Choroid plexus epithelial cell (primary cell): ENCODE measurements around the gene RRM2.
"Not testable (repeated sequence)": the region's sequence is repeated elsewhere in the genome, so short reads cannot be mapped to it uniquely, and the experiment has no call there.

Experiments
- DNase-seq: peaks from one replicate; pipeline ENCODE4 v3.0.0-alpha.2; 2010; ENCODE audit warnings: low read depth
- H3K4me3 ChIP-seq: 2 replicates; pipeline ENCODE4 v1.5.1; 2011; ENCODE audit warnings: low read depth, mild to moderate bottlenecking, control low read depth, low read length, moderate library complexity
- TF ChIP-seq, protein P1 (sequence below): conservative IDR thresholded peaks from 2 replicates; pipeline ENCODE4 v1.5.1; 2011; ENCODE audit warnings: low read depth, mild to moderate bottlenecking, control low read depth, inconsistent platforms, low read length, moderate library complexity

RRM2 gene

DNA sequence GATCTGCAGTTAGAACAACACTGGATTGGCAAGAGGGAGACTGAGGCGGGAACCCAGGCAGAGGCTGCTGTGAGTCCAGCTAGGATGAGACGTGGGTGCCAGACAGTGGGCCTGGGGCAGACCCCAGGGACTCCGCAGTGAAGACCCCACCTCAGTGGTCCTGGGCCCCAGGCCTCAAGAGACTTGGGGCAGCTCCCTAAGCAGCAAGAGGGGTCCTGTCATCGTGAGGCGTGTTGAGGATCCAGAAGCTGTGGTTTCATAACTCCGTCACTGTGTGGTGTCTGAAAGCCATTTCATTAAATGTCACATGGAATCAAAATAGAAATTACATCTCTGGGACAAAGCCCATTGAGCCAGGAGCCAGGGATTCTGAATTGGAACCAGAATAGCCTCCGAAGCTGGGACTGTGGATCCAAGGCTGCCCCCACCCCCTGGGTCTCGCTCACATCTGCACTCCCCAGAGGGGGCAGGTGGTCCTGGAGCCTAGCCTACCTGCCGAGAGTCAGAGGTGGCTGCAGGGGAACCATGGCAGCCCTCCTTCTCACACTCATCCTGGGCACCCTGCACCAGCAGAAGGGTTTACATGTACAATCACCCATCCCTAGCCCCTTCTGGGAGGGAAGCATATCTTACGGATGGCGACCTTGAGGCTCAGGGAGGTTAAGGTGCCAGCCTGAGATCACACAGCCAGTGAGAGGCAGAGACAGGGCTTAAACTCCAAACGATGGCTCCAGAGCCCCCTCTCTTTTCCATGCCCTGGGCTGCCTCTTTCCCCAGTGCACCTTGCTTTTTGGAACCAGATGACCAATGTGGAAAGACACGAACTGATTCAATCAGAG is 23.2 kb downstream of the RRM2 start:
- no peak for DNase-seq
- H3K4me3 ChIP-seq, result no peak overlapping the region
- TF ChIP-seq, protein P1, sequence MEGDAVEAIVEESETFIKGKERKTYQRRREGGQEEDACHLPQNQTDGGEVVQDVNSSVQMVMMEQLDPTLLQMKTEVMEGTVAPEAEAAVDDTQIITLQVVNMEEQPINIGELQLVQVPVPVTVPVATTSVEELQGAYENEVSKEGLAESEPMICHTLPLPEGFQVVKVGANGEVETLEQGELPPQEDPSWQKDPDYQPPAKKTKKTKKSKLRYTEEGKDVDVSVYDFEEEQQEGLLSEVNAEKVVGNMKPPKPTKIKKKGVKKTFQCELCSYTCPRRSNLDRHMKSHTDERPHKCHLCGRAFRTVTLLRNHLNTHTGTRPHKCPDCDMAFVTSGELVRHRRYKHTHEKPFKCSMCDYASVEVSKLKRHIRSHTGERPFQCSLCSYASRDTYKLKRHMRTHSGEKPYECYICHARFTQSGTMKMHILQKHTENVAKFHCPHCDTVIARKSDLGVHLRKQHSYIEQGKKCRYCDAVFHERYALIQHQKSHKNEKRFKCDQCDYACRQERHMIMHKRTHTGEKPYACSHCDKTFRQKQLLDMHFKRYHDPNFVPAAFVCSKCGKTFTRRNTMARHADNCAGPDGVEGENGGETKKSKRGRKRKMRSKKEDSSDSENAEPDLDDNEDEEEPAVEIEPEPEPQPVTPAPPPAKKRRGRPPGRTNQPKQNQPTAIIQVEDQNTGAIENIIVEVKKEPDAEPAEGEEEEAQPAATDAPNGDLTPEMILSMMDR, result no peak

DNA sequence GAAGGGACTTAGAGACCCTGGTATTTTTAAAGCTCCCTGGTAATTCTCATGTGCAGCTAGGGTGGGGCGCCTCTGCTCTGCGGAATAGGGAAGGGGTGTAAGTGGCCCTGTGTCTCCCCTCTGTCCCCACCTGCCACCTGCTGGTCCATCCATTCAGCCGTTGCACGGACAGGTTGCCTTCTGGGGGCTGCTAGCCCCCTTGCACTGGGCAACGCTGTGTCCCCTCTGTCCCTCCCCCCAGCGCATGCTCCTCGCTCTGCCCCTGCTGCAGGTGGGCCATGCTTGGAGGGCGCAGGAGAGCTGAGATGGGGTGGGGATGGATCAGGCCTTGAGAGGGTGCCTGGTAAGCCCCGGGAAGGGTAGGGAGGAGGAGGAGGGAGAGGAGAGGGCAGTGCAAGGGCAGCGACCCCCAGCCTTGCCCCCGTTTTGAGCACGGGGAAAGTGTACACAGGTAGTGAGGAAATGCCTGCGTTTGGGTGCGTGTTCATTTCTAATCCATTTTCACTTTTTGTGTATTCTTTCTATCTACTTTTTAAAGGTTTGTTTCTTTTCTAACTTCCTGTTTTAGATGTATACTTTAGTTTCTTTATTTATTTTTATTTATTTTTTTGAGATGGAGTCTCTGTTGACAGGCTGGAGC is 23.9 kb downstream of the RRM2 start:
- DNase-seq, result no peak
- TF ChIP-seq, protein P1, result no peak
- H3K4me3 ChIP-seq, result no peak overlapping the region

DNA sequence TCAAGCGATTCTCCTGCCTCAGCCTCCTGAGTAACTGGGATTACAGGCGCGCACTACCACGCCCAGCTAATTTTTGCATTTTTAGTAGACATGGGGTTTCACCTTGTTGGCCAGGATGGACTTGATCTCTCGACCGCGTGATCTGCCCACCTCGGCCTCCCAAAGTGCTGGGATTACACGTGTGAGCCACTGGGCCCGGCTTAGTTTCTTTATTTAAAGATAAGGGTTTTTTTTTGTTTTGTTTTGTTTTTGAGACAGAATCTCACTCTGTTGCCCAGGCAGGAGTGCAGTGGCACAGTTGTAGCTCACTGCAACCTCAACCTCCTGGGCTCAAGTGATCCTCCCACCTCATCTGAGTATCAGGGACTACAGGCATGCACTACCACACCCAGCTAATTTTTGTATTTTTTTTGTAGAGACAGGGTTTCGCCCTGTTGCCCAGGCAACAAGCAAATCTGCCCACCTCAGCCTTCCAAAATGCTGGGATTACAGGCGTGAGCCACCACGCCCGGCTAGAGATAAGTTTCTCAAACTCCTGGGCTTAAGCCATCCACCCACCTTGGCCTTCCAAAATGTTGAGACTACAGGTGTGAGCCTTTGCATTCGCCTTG is 24.6 kb downstream of the RRM2 start:
- H3K4me3 ChIP-seq, DNase-seq: not testable (repeated sequence)

DNA sequence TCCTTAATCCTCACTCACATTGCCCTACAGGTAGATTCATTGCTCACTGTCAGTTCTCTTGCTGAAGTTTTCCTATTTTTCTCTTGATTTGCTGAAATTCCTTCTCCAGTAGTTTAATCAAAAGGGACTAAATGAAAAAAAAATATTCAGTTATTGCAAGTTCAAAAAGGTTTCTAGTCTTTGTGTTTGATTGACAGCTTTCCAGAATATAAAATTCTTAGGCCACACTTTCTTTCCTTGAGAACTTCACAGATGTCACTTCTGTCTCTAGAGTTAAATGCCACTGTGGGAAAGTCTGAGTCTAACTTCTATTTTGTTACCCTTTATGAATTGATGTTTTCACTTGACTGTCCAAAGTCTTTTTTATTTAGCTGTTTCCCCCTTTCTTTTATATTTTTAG is 25.7 kb downstream of the RRM2 start:
- H3K4me3 ChIP-seq, result no peak overlapping the region
- DNase-seq, result no peak
- TF ChIP-seq, protein P1, result no peak

DNA sequence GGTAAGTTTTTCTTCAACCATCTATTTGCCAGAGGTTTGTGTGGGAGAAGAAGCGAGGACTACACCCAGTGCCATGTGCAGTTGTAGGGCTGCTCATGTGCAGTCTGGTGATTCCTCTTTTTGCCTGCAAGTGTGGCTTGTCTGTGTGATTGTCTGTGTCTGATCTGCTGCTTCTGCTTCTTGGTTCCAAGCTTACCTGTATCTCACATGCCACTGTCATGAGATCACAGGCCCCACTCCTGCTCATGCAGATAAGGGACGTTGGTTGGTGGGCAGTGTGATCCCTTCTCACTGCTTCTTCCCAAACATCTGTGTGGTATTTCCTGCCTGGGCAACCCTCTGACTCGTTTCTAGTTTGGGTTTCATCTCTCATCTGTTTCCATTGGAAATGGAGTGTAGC is 27.1 kb downstream of the RRM2 start:
- H3K4me3 ChIP-seq, result no peak overlapping the region
- TF ChIP-seq, protein P1, result no peak
- DNase-seq, result no peak

DNA sequence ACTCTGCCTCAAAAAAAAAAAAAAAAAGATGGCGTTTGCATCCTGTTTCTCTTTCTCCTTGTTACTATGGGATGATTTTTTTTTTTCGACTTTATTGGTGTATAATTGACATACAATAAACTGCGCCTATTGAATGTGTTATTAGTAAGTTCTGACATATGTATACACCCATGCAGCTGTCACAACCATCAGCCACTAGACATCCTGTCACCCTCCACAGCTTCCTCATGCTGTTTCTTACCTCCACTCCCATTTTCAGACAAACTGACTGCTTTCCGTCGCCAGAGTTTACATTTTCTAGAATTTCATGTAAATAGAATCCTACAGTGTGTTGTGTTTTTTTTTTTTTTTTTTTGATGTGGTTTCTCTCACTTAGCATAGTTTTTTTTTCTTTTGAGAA is 27.9 kb downstream of the RRM2 start:
- H3K4me3 ChIP-seq, result no peak overlapping the region

DNA sequence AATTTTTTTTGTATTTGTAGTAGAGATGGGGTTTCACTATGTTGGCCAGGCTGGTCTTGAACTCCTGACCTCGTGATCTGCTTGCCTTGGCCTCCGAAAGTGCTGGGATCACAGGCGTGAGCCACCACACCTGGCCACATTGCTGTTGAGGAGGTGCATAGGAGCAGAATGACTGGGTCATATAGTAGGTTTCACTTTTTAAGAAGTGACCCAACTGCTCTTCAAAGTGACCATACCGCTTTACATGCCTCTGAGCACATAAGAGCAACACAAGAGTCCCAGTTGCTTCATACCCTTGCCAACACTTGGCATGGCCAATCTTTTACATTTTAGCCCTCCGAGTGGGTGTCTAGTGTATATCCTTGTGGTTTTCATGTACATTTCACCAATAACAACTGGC is 28.9 kb downstream of the RRM2 start:
- no peak overlapping the region for H3K4me3 ChIP-seq
- TF ChIP-seq, protein P1, result no peak
- DNase-seq, result no peak

More for the DNA sequence above, 27.9 kb downstream of the RRM2 start:
- TF ChIP-seq, protein P1, result no peak
- no peak for DNase-seq
